T-helper 22 cell (primary cell): ENCODE results near the gene EMX1.
"Not testable (repeated sequence)": the region's sequence is repeated elsewhere in the genome, so short reads cannot be mapped to it uniquely, and the experiment has no call there.

Source experiments
- DNase-seq: peaks from one replicate; pipeline ENCODE4 v3.0.0-alpha.2; 2020; ENCODE audit warnings: low read depth

The EMX1 gene

DNA sequence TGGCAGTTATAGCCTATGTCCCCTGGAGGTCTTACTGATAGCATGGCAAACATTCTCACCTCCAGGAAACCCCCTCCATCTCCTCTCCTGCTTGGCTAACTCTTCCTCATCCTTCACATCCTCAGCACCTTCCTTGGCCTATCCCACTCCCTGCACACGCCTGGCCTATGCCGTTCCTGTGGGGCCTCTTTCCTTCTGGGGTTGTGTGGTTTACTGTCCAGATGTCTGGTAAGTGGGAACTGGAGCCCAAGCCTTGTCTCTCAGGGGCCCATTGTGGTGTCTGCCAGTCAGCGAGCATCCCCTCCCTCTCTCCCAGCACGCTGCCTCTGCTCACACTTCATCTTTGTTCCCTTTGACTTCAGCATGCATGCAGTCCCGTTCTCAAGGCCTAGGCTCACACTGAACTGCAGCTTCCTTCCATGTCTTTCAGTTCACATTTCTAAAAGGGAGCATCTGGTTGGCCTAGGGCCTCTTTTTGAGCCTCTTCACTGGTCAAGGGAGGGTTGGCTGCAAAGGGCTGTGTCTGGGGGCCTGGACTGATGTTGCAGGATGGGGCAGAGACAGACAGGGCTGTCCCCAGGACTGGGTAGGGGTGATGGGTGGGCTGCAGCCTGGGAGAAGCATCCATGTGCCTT is 17.0 kb upstream of the EMX1 start:
- no peak for DNase-seq

DNA sequence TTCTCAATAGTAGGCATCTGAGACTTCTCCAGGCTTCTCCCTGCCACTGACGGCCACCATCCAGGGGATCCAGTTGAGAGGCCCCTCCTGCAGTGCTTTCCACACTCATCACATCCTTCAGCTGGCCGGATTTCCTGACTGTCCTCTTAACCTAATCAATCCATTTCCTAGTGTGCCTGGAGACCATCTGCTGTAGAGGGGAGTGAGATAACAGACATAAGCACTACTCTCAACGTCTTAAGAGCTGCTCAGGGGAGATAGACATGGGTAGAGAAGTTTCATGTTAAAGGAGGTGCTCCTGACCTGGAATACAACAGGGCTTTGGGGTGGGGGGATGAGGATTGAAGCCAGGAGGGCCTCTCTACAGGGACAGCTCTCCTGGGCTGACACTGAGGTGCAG is 15.9 kb upstream of the EMX1 start:
- no peak for DNase-seq

DNA sequence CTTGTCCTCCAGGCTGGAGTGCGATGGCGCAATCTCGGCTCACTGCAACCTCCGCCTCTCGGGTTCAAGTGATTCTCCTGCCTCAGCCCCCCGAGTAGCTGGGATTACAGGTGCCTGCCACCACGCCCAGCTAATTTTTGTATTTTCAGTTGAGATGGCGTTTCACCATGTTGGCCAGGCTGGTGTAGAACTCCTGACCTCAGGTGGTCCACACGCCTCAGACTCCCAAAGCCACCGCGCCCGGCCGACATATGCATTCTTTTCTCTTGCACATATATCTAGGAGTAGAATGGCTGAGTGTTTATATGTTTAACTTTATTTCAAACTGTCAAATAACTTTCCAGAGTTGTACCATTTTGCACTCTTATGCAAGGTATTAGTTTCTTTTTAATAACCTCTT is 9.9 kb upstream of the EMX1 start:
- DNase-seq: not testable (repeated sequence)

DNA sequence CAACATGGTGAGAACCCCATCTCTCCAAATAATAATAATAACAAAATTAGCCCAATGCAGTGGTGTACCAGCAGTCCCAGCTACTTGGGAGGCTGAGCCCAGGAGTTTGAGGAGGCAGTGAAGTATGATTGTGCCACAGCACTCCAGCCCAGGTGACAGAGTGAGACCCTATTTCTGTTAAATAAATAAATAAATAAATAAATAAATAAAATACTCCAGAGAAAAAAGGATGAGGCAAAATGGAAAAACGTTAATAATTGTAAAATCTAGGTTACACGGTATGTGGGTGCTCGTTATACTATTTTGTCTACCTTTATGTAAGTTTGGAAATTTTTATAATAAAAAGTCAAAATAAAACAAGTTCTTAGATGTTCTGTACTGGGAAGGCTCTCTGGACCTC is 8.6 kb upstream of the EMX1 start:
- DNase-seq: no peak

DNA sequence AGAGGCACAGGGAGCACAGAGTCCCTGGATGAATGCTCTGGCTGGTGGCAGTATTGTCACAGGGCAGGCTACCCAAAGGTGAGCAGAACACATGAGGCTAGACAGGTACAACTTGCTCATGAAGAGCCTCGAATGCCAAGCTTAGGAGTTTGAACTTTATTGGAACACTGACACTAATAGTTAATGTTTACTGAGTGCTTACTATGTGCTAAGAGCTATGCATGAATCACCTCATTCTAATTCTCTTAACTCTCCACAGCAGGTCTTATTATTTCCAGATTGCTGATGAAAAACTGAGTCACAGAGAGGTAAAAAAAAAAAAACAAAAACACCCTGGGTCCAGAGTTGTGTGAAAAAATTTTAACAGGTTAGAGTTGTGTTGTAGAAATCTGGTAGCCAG is 6.1 kb upstream of the EMX1 start:
- DNase-seq: no peak

DNA sequence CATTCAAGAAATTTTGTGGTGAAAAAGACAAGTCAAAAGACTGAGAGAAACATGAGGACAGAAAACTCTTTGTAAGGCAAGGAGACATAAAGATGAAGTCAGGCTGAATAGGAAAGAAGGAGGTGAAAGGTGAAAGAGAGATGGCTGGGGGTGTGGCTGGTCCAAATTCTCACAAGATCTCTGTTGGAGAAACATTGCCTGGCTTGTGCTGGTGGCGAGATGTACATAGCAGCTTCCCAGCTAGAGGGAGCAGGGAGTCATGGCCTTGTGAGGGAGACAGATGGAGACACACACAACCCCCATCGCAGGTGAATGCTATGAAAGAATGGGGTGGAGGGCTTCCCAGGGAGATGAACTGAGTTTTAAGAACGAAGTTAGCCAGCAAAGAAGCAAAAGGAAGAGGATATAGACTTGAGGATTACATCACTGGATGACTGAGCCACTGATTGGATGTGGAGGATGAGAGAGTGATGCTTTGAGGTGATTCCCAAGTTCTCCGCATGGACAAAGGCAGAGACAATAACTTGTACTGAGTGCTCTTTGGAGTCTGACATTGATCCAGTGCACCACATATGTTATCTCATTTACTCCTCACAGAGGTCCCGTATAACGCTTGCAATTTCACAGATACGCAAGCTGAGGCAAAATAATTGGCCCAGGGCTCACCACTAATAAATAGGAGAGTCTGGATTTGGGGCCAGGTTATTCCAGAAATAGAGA is 3.7 kb upstream of the EMX1 start:
- DNase-seq: no peak

DNA sequence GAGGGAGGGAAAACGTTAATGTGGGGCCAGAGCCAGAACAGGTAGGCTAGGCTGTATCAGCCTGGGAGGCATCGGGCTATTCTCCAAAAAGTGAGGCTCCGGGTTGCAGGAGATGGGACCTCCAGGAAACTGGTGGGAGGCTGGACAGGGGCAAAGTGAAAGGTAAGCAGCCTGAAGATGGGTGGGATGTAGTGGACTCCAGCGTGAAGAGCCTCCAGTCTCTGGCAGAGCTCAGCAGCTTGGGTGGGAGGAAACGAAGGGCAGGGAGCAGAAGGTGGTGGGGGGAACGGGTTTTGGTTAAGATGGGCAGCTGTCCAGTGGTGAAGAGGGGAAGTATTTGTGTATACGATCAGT is 3.1 kb upstream of the EMX1 start:
- DNase-seq: no peak

DNA sequence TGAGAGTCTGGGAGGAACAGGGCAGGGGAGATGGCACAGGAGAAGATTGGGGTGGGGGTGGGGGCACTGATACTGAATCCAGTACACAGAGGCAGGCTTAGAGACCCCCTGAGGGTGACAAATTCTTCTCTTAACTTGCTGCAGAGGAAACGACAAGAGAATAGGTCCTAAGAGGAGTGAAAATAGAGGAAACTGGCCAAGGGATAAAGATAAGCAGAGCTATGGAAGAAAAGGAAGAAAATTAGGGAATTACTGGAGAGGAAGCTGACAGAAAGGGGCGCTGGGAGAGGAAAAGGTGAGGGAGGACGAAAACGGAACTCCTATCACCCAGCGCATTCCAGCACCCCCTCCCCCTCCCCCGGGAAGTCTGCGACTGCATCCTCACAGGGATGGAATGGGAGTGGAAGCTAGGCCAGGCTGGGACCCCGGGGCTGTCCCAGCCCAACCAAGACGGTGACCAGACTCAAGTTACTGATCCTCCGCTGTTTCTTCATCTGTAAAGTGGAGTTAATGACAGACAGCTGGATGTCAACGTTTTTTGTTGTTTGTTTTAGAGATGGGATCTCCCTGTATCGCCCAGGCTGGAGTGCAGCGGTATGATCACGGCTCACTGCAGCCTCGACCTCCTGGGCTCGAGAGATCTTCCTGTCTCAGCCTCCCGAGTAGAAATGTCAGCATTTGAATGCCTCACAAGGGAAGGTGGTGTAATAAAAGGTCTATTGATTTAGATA is 2.6 kb upstream of the EMX1 start:
- no peak for DNase-seq

DNA sequence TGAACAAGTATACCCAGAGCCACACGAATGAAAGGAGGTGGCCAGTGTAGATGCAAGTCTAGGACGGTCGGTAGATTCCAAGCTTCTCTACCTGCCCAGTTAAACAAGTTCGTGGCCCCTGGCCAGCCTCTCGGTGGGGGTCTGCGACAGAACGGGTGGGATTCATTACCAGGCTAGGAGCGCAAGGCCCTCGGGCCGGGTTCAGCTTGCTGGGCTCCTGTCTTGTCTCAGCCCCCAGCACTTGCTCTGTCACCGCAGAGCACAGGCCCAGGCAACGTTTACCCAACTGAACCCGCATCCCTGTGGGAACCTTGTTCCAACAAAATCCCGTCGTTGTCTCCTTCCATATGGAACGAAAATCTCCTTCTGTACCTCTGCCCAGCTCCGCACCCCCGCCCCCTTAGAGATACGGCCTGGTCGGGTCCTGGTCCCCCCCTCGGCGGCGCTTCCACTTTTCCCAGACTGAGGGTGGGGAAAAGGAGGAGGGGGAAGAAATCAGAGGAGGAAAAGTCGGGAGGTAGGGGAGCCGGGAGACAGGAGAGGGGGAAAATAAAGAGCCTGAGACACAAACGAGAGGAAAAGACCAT is 1.9 kb upstream of the EMX1 start:
- no peak for DNase-seq

DNA sequence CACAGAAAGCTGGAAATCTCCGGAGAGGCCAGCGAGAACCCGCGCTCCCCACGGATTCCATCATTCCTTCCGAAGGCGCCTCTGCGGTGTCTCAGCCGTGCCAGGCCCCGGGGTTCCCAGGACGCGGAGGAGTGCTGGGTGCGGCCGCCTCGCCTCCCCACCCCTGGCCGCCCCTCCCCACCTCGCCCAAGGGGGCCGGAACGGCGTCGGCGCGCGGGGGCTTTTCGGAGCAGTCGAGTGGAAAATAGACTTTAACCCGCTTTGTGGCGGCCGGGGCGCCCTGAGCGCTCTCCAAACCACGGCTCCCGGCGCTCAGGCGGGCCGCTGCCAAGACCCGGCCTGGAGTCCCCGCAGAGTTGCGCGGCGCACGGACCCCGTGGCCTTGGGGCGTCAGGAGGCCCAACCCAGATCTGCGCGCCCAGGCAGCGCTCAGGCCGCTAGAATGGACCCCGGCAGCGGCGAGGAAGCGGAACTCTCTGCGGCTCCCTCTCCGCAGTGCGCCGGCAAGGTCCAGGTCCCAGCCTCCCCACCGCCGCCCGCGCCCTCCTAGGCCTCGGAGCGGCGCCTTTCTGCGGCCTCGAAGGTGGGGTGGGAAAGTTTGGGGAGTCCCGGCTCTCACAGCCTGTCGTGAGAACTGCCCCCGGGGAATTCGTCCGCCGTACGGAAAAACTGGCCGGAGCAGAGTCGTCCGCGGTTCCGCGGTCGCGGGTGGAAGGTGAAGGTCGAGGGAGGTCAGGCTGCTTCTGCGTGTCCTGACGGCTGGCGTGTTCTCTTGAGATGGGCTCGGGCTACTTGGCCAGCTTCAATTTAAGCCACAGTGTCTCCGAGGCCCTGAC is 1.2 kb upstream of the EMX1 start:
- DNase-seq: peak; percentile 14

DNA sequence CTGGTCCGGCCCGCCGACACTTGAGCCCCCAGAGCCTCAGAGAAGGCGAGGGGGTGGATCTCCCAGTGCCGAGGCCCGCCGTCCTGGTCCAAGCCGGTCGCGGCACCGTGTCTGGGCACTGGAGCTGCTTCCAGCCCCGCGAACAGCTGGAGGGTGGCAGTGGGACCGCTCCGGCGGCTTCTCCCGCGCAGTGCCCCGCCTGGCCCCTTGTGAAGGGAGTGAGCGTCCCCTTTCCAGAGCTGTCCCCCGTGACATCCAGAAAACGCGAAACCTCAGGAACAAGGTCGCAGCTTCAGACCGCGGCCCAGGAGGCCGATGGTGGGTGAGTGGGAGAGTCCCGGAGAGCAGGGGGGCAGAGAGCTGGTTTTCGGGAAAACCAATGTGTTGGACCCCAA is 579 bp upstream of the EMX1 start:
- DNase-seq: no peak

DNA sequence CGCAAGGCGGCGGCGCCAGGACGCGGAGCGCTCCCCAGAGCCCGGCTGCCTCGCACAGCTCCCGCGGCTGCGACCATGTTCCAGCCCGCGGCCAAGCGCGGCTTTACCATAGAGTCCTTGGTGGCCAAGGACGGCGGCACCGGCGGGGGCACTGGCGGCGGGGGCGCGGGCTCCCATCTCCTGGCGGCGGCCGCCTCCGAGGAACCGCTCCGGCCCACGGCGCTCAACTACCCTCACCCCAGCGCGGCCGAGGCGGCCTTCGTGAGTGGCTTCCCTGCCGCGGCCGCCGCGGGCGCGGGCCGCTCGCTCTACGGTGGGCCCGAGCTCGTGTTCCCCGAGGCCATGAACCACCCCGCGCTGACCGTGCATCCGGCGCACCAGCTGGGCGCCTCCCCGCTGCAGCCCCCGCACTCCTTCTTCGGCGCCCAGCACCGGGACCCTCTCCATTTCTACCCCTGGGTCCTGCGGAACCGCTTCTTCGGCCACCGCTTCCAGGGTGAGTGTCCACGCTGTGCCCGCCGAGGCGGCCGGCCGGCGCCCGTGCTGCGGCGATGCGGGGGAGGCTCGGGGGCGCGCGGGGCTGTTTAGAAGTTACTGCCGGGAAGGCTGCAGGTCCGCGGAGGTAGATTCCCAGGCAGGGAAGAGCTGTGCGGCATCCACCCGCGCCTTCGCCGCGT is 696 bp downstream of the EMX1 start:
- DNase-seq: no peak

DNA sequence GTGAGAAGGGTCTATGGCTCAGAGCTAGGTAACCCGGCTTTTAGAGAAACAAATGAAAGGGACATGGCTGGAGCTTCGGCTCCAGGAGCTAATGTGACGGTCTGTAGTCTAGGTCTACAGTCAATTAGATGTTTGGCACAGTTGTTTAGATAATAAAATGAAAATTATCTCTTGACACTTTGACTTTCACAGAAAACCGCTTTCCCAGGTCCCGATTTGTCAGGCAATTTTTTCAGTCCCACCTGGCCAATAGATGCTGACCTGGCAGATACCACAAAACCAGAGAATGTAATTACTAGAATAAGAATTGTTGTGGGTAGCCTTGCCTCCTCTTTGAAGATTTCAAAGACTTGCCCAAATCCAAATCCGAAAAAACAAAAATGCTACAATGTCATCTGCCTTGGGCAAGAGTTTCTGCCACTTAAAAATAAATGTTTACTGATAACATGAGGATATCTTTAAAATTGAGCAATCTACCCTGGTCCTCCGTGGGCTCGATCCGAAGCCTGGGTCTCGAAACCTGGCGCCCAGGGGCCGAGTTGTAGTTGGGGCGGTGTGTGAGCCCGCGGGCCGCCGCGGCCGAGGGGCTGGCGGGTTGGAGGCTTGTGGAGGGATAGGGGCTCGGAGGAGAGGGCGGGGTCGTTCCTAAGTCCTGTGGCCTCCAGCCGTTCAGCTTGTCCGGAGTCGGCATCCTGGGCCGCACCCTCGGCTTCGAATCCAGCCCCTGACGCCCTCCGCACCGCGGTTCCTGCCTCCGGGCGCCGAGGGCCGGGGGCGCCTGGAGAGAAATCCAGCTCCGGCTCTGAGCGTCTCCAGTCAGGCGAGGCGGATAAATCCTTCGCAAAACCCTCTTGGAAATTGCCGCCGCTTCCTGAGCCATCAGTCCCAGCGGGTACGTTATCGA is 2.3 kb downstream of the EMX1 start:
- no peak for DNase-seq

DNA sequence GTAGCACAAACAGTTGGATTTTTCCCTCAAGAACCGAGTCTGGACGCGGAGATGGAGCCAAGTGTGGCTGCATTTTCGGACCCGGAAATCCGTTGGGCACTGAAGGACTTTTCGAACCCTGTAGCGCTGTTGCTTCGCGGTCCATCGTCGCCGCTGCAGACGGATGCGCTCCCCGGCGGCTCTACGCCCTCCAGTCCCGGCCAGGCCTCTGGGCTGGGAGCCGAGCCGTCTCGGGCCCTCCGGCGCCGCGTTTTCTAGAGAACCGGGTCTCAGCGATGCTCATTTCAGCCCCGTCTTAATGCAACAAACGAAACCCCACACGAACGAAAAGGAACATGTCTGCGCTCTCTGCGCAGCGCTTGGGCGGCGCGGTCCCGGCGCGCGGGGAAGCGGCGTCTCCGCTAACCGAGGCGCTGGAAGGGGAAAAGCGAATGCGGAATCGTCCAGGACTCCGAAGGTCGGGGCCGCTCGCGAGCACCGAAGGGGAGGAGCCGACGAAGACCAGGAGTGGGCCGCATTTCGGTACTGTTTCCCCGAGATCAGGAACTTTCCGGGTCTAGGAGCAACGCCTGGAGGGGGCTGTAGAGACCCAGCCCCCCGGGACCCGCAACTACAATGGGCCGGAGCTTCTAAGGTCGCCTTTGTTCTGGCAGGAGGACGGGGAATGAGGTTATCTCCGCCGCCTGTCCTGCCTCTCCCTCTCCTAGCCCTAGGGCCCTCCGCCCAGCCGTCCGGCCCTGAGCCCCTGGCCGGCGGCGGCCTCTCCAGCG is 3.2 kb downstream of the EMX1 start:
- DNase-seq: no peak

DNA sequence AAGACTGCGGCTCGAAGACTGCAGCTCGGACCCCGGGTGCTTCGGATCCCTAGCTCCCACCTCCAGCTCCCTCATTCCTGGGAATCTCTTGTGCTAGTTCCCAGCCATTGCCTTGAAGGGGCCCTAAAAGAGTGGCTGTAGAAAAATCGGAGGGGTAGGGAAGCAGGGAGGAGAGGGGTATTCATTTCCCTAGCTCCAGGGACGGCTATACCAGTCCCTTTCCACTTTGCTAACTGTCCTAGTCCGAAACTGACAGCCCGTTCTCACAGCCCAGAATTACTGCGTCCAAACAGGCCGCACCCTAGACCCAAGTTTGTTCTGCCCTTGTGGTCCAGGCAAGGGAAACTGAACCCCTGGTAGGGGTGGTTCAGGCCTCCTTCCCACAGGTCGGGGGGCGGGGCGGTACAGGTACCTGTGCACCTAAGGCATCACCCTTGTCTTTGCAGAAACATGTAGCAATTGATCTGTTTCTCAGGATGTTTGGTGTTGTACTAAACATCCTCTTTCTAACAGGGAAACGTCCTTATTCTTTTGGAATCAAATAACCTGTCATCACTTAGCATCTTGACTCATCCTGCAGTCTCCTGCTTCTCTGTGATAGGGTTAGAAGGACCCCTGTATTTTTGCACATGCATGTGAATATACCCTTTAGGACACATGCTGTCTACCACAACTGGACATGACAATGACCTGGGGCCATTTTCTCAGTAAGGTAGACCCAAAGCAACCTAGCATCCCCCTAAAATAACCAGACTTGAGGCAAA is 4.0 kb downstream of the EMX1 start:
- no peak for DNase-seq

DNA sequence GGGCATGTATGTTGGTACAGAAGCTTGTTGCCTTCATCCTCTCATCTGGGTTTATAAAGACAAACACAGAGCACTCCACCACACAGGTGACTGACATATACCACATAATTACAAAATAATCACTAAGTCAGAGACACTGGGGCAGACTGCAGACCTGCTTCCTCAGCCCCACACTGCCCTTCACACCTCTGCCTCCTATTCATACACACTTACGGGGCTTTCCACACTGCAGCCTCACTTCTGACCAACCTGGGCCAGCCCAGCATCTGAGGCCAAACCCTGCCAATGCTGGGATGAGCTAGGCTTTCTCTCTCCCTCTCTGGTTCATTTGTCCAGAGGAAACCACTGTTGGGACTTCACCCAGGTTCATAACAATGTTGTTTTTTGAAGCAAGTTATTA is 4.5 kb downstream of the EMX1 start:
- DNase-seq: no peak

DNA sequence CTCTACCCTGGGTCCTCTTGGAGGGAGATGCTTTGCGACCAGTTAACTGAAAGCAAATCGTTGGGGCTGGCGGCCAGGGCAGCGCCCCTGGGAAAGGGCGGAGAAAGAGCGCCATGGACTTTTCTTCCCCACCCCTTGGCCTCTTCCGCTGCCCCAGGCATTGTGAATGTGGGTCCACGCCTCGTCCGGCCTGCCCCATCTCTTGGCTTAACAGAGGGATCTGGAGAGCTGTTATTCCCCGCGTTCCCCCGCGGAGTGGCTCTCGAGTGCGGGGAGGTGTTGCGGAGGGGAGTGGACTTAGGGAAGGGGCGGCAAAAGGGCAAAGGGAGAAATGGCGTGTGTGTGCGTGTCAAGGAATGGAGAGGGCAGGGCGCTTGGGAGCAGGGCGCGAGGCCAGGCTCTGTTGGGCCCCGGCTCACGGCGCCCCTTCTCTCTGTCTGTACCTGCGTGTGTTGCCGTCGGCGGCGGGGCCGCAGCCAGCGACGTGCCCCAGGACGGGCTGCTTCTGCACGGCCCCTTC is 6.6 kb downstream of the EMX1 start:
- DNase-seq: no peak

DNA sequence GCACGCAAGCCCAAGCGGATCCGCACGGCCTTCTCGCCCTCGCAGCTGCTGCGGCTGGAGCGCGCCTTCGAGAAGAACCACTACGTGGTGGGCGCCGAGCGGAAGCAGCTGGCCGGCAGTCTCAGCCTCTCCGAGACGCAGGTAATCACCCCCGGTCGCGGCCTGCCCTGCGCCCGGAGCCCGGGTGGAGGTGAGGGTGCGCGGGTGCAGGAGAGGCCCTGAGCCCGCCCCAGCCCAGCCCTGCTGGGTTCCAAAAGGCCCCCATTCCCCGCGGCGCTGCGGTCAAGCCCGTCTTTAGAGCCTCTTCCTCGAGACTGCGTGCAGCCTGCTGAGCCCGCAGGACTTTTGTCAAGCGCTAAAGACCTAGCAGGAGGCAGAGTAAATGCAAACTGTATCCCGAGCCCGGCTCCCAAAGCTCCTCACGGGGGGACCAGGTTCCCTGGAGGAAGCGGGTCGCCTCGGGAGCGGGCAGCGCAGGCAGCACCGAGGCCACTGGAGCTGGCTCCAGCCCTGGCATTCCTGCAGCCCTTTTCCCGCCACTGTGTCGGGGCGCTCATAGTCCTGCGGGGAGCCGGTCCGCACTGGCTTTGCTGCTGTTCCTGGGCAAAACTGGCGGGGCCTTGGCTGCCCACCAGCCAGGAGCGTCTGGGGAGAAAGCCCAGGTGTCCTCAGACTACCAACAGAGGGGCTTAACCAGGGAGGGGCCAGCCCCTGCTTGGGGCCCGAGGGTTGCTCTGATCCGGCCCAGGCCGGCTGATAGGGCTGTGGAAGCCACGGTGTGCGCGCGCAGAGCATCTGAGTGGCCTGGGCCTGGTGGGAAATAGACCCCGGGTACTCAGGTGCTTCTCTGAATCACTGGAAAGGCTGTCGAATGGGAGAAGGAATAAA is 7.3 kb downstream of the EMX1 start:
- no peak for DNase-seq
